GM18873 (cell line): ENCODE measurements around the gene TP53I13.
A peak's percentile ranks its signal among the peaks of the same experiment; 100 is the strongest.

Experiments
- ATAC-seq: cut with Tn5 transposase; IDR thresholded peaks from one replicate; pipeline ENCODE4 v1.9.1; 2021; ENCODE audit warnings: mild to moderate bottlenecking, moderate library complexity, moderate number of reproducible peaks; ENCODE audit not compliant: unreplicated experiment, low FRiP score

Gene TP53I13

DNA sequence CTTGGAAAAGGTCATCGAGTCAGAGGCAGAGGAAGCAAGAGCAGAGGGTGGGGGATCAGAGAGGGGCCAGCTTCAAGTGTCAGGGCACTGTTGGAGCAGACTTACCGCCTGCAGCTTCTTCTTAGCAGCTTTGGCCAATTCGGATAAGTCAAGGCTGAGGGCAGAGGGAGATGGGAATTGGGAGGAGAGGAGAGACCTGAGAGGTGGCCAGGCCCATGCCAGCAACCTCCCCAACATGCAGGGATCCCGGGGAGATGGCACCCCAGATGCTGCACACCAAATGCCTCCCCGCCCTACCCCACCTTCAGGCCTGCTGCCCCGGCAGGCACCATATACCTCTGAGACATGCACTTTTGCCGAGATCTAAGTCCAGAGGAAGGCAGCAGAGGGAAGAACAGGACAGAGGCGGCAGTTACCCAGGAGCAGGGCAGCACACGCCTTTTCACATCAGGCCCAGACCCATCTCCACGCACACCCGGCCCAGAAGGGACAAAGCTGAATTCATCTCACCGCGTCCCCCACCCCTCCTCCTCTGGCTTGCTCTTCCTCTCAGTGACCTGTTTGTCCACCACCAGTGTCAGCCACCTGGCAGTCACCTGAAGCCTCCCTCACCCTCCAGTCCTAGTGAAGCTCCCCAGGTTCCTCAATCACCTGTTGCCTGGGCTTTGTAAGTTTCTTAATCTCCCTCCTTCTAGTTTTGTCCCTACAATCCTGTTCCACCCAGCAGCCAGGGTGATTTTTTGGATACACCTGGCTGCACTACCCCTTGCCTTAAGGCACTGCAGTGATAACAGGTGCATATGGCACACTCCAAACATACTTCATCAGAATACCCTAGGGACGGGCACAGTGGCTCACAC is 10.4 kb downstream of the TP53I13 start:
- ATAC-seq: no peak

DNA sequence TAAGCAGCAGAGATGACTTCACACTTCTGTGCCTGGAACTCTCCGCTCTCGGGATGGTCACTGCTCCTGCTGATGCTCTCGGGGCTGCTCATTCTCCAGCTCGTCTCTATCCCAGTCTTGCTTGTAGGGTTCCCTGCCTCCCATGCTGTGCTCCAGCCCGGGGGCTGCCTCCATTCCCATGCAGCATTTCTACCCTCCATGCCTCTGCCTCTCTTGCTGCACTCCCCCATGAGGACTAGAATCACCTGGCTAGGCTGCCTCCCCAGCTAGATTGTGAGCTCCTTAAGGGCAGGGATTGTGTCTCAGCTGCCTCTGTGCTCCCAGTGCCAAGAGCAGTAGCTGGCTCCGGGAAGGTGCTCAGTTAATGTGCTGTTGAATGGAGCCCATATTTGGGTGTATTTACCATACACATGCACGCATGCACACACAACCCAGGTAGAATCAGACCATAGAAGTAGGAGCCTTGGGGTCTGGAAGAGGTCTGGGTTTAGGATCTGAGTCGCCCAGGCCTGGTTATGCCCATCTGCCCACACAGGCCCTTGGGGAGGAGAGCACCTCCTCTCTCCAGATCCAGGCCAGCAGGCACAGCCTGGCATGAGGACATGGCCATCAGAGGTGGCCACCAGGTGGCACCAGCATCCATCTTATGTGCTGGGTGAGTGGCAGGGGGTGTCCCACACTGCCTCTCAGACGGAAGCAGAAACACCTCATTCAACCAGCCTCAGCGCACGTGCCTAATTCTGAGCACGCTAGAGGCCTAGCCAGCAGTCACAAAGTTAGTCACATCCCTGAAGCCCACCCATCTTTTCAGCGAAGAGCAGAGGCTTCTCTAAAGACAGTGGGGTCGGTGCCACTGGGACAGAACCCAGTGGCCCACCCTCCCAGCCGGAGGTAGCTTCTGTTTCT is 11.6 kb downstream of the TP53I13 start:
- ATAC-seq: peak; percentile 59

DNA sequence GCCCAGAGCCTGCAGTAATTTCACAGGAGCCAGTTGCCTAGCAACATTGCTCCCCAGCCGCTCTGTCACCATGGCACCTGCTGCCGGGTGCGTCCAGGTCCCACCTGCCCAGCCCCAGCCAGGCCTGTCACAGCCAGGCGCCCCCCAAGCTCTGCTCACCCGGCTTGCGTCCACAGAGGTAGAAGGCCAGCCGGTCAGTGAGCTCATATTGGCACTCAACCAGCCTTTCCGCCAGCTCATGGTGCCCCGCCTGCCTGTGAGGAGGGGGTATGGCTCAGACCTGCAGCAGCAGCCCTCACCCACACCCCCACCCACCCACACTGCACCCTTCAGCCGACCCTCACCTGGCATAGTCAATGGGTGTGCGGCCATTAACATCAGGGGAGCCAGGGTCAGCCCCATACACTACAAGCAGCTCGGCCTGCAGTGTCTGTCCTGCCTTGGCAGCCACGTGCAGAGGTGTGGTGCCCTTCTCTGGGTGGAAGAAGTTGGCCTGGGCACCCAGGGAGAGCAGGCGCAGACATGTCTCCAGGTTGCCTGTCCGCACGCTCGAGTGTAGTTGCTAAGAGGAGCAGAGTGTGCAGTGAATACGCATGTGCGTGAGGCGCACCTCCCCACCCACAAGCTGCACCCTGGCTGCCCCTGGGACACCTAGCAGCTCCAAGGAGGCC is 13.2 kb downstream of the TP53I13 start:
- no peak for ATAC-seq

DNA sequence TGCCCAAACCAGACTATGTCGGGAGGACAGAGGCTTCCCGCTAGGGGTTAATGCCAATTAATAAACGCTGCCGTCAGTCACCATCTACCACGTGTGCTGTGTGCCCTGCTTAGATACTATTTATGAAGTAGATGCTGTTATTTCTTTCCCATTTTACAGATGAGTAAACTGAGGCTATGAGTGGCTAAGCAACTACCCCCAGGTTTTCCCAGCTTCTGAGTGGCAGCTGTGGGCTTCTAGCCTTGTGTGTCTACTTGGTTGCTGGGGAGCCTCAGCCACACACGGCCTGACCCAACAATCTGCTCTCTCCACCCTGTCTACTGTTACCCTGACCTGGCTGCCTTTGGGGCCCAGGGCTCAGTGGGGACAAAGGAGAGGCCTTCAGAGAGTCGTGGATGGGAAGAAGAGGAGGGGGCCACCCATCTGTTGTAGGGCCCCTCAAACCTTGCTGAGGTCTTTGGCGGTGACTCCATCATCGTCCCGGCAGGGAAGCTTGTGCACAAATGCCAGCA is 13.8 kb downstream of the TP53I13 start:
- ATAC-seq: no peak

DNA sequence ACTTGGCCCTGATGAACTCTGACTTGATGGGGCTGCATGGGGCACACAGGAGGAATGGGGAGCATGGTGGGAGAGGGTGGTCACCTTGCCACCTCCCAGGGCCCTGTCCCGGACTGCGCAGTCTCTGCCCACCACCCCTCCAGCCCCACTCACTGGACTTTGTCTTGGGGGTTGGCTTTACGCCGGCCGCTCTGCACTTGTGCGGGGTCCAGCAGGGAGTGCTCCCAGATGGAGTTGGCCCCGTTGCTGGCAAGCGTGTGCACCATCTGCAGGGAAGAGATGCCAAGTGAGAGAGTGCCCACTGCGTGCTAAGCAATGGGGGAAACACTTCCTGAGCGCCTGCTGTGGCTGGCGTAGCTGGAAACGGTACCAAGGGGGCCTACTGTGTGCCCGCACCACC is 14.3 kb downstream of the TP53I13 start:
- ATAC-seq: no peak

DNA sequence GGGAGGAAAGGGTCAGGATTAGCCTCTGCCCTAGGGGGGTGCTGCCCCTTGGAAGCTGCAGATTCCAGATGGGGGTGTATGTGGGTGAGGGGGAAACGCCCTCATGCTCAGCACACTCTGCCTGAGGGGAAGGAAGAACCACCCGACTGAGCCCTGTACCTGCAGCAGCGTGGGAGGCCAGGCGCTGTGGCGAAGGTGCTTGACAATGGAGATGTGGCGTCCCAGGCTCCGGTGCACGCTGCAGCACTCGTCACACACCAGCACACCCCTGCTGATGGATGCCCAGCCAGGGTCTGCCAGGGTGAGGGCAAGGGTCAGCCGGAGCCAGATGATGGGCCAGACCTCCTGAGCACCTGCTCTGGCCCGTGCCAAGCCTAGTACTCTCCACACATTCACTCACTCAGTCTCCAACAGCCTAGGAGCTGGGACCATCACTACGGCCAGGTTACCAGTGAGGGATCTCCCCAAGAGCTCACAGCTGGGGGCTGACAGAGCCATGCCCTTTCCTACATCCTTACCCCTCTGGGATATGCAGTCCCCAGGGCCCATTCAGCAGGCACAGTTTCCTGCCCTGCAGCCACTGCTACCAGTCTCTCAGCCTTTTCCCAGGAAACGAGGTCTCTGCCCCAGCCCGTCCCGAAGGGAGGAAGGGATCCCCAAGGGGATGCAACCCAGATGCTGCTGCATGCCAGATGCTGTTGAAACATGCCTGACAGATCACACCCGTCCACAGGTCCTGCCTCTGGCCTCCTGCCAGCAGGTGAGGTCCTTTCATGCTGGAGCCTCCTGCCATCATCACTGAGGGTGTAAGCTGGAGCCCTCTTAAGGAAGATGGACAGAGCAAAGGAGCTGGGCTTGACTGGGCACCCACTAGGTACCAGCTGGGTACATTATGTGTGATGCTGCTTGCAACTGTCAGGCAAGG is 15.1 kb downstream of the TP53I13 start:
- no peak for ATAC-seq

DNA sequence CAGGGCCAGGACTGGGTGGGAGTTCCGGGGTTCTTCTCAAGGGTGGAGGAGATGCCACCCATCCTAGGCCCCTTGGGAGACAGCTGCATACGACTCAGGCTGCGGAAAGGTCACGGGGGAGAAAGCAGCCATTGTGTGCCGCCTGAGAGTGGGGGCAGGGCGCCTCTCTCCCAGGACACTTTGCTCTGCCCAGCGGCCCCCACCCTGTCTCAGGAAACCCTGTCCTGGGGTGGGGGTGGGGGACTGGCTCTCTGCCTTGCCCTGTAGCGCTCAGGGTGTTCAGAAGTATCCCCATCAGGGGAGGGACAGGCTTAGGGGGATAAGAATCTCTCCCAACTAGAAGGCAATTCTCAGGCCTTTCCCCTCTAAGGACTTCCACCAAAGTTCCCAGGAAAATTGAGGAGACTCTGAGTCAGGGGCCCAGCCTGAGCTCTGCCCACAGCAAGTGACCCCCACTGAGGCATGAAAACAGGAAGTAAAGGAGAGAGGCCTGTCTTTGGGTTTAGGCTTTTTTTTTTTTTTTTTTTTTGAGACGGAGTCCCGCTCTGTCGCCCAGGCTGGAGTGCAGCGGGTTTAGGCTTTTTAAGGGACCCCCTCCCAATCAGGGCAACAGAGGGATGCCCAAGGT is 16.1 kb downstream of the TP53I13 start:
- no peak for ATAC-seq

- ATAC-seq: no peak
These were observed 16.7 kb downstream of the TP53I13 start for GRCh38 chr17:29585080-29585751.

DNA sequence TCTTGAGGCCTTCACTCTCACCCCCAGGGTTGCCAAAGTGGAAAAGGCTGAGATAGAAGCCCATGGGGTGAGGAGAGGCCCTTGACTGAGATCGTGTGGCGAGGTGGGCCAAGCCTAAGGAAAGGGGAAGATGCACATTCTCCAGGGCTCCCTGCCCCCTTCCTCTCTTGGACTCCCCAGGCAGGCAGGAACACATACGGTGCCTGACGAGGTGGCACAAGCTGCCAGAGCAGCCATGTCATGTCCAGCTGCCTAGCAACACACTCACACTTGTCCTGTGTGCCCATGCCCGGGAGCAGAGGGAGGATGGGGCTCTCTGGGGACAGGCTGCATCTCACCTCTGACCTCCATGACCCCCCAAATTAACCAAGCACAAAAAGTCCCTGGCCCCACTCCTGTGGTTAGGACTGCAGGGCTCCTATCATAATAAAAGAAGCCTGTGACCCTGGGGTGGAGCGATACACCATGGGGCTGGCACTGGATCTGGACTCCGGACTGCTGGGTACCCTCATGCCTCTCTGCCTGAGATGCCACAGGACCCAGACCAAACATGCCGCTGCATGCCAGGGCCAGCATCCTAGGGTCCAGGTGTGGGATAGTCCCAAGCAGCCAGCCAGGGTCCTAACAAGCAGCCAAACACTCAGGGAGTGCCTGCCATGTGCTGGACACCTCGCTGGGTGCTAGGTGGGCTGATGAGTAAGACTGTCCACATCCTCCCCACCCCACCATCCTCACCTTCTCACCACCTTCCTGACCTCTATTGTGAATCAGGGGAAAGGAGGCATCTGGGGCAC is 18.4 kb downstream of the TP53I13 start:
- ATAC-seq: no peak

DNA sequence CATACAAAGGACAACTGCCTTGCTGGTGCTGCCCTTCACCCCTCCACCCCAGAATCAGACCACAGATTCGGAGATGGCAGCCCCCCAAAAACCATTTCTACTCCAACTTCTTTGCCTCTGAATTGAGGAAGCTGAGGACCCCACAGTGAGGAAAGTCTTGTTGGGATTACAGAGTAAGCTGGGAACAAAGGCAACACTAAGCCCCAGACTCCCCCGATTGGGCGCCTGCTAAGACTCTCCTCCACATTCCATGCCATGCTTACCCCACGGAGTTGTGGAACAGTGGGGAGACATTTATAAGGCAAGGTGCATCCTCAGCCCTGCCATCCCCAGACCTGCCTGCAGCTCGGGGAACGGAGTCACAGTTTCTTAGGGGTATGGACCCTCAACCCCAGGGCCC is 19.1 kb downstream of the TP53I13 start:
- no peak for ATAC-seq

- no peak for ATAC-seq
These were observed 19.6 kb downstream of the TP53I13 start for GRCh38 chr17:29588017-29588561.

DNA sequence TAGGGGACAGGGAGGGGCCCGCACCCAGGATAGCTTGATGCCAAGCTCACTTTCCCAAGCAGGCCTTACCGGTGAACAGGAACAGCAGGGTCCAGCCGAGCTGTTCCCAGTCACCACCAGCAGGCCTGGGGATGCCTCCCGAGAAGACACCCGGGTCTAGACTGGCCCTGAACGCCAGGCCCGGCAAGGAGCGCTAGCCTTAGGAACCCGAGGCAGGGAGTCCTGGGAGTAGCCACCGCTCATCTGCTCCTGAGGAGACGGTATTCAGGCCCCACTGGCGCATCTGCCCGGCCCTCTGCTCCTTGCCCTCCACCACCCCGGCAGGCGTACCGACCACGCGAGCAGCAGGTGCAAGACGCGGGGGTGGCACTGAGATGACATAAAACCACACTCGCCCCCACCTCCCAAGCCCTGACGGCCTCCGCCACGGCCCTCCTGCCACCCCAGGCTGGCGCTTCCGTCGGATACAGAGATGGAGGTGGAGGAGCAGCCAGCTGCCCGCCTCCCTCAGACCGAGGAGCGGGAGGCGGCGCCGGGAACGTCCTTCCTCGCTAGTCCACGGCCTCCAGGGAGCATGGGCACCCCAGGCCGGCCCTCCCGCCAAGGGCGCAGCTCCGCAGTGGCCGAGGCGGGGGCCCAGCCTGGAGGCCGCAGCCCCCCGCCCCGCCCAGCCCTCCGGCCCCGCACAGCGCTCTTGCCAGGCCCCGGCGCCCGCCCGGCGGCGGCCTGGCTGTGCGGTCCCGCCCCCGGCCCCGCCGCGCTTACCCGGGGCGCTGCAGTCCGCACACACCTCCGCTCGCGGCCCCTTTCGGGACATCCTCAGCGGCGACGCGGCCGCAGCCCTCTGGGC is 20.3 kb downstream of the TP53I13 start:
- ATAC-seq: no peak

- ATAC-seq: no peak
These were observed 21.3 kb downstream of the TP53I13 start, which contains the start of gene GIT1 for GRCh38 chr17:29589524-29590410. TSS of gene GIT1 (minus strand) at chr17:29589648. CDS start at chr17:29589378, 270 bp downstream.

- no peak for ATAC-seq
These were observed 22.1 kb downstream of the TP53I13 start for GRCh38 chr17:29590411-29591145.

GRCh38 chr17:29591146-29591736 is 22.7 kb downstream of the TP53I13 start:
- ATAC-seq: no peak
